Caco-2 (cell line): Measurements from ENCODE around the gene NEK2. TPM values are rescaled to one million over a fixed set of nuclear protein-coding genes. Genes with fewer than 3 reads are reported as not detected.

Experiments used
- BruUV-seq: library from RNA; stranded (reverse); fragments of 400-500 nt; replicated peaks from 2 replicates; lab custom pipeline; 2021; lab: Mats Ljungman, UMichigan
- CTCF ChIA-PET: fragments of 300-600 bp; sonication (Branson Sonifier 250); formaldehyde crosslinking; loops from one replicate; lab custom pipeline; 2022; ENCODE audit warnings: antibody characterized with exemption; lab: Charles Lee
- POLR2A ChIA-PET: fragments of 300-600 bp; sonication (Branson Sonifier 250); formaldehyde crosslinking; loops from one replicate; lab custom pipeline; 2022; ENCODE audit warnings: antibody characterized with exemption; lab: Charles Lee
- DNase-seq, 2 experiments: peaks; one replicate each; pipeline versions ENCODE4 v3.0.0 to v3.0.0-alpha.2; 2020 to 2022
- H3K27me3 ChIP-seq: replicated peaks from 2 replicates; pipeline ENCODE4 v1.6.0; 2011; ENCODE audit warnings: low read length; ENCODE audit not compliant: control insufficient read depth, insufficient read depth
- H3K36me3 ChIP-seq: 2 replicates; pipeline ENCODE4 v1.5.1; 2011; ENCODE audit warnings: low read length; ENCODE audit not compliant: control insufficient read depth, insufficient read depth
- H3K4me1 ChIP-seq: fragments of 250-450 bp; sonication (Bioruptor Pico); 2 replicates; pipeline ENCODE4 v1.5.1; 2020; ENCODE audit warnings: mild to moderate bottlenecking
- H3K4me3 ChIP-seq: 2 replicates; pipeline ENCODE4 v1.5.1; 2011; ENCODE audit warnings: low read depth, mild to moderate bottlenecking, control low read depth, low read length
- H3K9me3 ChIP-seq: fragments of 250-450 bp; sonication (Bioruptor Pico); 2 replicates; pipeline ENCODE4 v1.5.1; 2020; ENCODE audit warnings: mild to moderate bottlenecking, moderate library complexity
- H3K27ac Mint-ChIP-seq: one replicate; pipeline ENCODE4 v1.8.0; 2022; ENCODE audit warnings: mixed read lengths; ENCODE audit not compliant: unreplicated experiment
- H3K27me3 Mint-ChIP-seq: one replicate; pipeline ENCODE4 v1.8.0; 2022; ENCODE audit warnings: mixed read lengths; ENCODE audit not compliant: insufficient read depth, unreplicated experiment
- H3K36me3 Mint-ChIP-seq: one replicate; pipeline ENCODE4 v1.8.0; 2022; ENCODE audit warnings: mild to moderate bottlenecking, mixed read lengths; ENCODE audit not compliant: insufficient read depth, unreplicated experiment
- H3K4me1 Mint-ChIP-seq: one replicate; pipeline ENCODE4 v1.8.0; 2022; ENCODE audit warnings: low read depth, mixed read lengths; ENCODE audit not compliant: unreplicated experiment
- H3K4me3 Mint-ChIP-seq: one replicate; pipeline ENCODE4 v1.8.0; 2022; ENCODE audit warnings: mild to moderate bottlenecking, moderate library complexity, mixed read lengths; ENCODE audit not compliant: unreplicated experiment
- H3K9me3 Mint-ChIP-seq: one replicate; pipeline ENCODE4 v1.8.0; 2022; ENCODE audit warnings: mixed read lengths; ENCODE audit not compliant: unreplicated experiment
- intact Hi-C: fragments of 100-400 bp; cut with micrococcal nuclease; formaldehyde crosslinking; loops from one replicate; pipeline ENCODE4 v1.10.0; 2022; ENCODE audit not compliant: unreplicated experiment
- total RNA-seq: library from RNA; stranded (reverse); gene quantifications from 2 replicates; pipeline ENCODE4 v1.2.3, GENCODE V29; 2022
- TF ChIP-seq, protein P1 (sequence below), 2 experiments: fragments of 200-600 bp in 1 of 2; IDR thresholded peaks; 1 replicate in 1 of 2; 2 replicates in 1 of 2; pipeline versions ENCODE4 v1.5.1 to v1.8.0; 2011 to 2022; ENCODE audit warnings: antibody characterized with exemption in 1 of 2, control low read depth in 1 of 2, inconsistent platforms in 1 of 2, low read depth in 1 of 2, low read length in 1 of 2, mild to moderate bottlenecking in 1 of 2, moderate library complexity in 1 of 2; ENCODE audit not compliant: insufficient read depth in 1 of 2, severe bottlenecking in 1 of 2, unreplicated experiment in 1 of 2

NEK2 gene
- total RNA-seq, 1 experiment from 2014 or later = 34.7 TPM

DNA sequence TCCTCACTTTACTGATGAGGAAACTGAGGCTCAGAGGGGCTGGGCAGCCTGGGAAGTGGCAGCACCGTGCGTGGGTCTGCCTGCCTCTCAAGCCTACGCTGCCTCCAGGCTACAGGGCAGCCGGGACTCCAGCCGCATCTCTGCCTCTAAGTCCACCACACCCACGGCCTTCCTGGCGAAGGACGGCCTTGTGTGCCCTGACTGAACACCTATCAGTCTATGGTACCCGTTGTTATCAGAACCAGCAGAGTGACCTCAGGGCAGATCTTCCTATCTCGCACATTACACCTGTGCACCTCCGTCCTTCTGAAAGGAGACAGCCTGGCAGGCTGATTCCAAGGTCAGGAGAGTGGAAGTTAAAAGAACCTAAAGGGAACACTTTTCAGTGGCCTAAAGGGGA, 60.8 kb downstream of the NEK2 start:
- H3K27me3 Mint-ChIP-seq = no peaks in the 10 kb centered on the region
- POLR2A ChIA-PET = no interaction called here
- CTCF ChIA-PET = no interaction called here
- Histone ChIP-seq H3K27me3 (no peaks in the 10 kb centered on the region), H3K36me3 (no peaks in the 10 kb centered on the region), H3K4me1 (peaks cover 45% of the 10 kb centered on the region), H3K4me3 (no peak overlapping the region), H3K9me3 (no peaks in the 10 kb centered on the region)
- intact Hi-C loops = no loop called here
- no peaks in the 10 kb centered on the region for H3K36me3 Mint-ChIP-seq
- no TSS peak for BruUV-seq
- H3K4me3 Mint-ChIP-seq = no peak overlapping the region
- peaks cover 36% of the 10 kb centered on the region for H3K4me1 Mint-ChIP-seq
- TF ChIP-seq, protein P1, sequence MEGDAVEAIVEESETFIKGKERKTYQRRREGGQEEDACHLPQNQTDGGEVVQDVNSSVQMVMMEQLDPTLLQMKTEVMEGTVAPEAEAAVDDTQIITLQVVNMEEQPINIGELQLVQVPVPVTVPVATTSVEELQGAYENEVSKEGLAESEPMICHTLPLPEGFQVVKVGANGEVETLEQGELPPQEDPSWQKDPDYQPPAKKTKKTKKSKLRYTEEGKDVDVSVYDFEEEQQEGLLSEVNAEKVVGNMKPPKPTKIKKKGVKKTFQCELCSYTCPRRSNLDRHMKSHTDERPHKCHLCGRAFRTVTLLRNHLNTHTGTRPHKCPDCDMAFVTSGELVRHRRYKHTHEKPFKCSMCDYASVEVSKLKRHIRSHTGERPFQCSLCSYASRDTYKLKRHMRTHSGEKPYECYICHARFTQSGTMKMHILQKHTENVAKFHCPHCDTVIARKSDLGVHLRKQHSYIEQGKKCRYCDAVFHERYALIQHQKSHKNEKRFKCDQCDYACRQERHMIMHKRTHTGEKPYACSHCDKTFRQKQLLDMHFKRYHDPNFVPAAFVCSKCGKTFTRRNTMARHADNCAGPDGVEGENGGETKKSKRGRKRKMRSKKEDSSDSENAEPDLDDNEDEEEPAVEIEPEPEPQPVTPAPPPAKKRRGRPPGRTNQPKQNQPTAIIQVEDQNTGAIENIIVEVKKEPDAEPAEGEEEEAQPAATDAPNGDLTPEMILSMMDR (IDR thresholded peaks at IDR 0.05; ENCODE audit: insufficient read depth in 1 of 2, low read depth in 1 of 2, low read length in 1 of 2, severe bottlenecking in 1 of 2, unreplicated experiment in 1 of 2) = no peak
- no peak for DNase-seq
- H3K9me3 Mint-ChIP-seq = no peaks in the 10 kb centered on the region
- peak overlapping the region; percentile 51 for H3K27ac Mint-ChIP-seq

DNA sequence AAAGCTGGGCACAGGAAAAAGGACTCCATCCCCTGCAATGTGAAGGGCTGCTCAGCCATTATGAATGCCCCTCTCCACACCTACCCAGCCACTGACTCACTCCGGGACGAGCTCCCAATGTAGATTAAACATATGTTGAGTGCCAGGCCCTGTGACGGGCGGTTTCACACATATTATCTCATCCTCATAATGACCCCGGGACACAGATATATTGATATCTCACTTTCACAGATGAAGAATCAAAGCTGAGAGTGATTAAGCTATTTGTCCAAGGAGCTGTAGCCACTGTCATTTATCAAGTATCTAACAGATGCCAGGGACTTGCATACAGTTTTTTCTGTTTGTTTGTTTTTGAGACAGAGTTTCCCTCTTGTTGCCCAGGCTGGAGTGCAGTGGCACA, 61.5 kb downstream of the NEK2 start:
- H3K27ac Mint-ChIP-seq = peak overlapping the region; percentile 96
- H3K27me3 Mint-ChIP-seq = no peaks in the 10 kb centered on the region
- H3K4me3 ChIP-seq = no peak overlapping the region
- ChIA-PET CTCF (no interaction called here), POLR2A (no interaction called here)
- DNase-seq = no peak
- no TSS peak for BruUV-seq
- H3K36me3 Mint-ChIP-seq = no peaks in the 10 kb centered on the region
- H3K36me3 ChIP-seq = no peaks in the 10 kb centered on the region
- peaks cover 41% of the 10 kb centered on the region for H3K4me1 Mint-ChIP-seq
- no peaks in the 10 kb centered on the region for H3K27me3 ChIP-seq
- peaks cover 44% of the 10 kb centered on the region for H3K4me1 ChIP-seq
- H3K4me3 Mint-ChIP-seq = no peak overlapping the region
- TF ChIP-seq, protein P1 (IDR thresholded peaks at IDR 0.05; ENCODE audit: insufficient read depth in 1 of 2, low read depth in 1 of 2, low read length in 1 of 2, severe bottlenecking in 1 of 2, unreplicated experiment in 1 of 2) = no peak
- no peaks in the 10 kb centered on the region for H3K9me3 Mint-ChIP-seq
- H3K9me3 ChIP-seq = no peaks in the 10 kb centered on the region
- intact Hi-C loops = loop anchor here (1.0 kb wide), 1 partner anchor 11 kb away; no protein-coding TSS in a partner anchor

DNA sequence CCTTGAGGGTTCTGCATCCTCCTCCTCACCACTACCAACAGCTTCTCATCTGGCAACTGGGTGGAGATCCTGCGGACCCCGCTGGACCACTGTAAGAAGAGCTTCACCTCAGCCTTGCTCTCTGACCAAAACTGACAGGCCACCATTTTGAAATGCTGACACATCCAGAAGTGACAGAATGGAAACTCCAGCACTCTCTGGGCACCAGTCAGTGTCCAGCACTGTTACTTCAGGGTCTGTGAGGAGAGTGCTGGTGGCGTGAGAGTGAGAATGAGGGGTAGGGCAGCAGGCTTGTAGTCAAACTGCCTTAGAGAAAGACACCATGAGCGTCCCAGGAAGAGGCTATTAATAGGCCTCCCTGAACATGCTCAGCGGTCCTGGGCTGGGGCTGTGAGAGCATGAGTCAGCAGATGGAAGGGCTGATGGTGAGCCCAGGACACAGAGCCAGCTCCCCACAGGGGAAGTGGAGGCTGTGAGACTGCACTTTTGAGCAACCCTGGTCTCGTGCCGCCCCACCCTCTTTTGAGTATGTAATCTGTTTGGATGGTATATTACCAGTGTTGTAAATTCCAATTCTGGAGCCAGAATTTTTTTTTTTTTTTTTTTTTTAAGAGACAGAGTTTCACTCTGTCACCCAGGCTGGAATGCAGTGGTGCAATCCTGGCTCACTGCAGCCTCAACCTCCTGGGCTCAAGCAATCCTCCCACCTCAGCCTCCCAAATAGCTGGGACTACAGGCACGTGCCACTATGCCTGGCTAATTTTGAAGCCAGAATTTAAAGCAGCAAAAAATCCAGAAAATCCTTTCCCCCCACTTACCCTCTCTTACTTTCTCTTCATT, 62.1 kb downstream of the NEK2 start:
- H3K27me3 Mint-ChIP-seq = no peaks in the 10 kb centered on the region
- intact Hi-C loops = loop anchor here (1.0 kb wide), 1 partner anchor 10 kb away; no protein-coding TSS in a partner anchor
- DNase-seq = peak; percentile 81 to 90
- Histone ChIP-seq H3K27me3 (no peaks in the 10 kb centered on the region), H3K9me3 (no peaks in the 10 kb centered on the region), H3K4me1 (peaks cover 46% of the 10 kb centered on the region), H3K4me3 (no peak overlapping the region), H3K36me3 (no peaks in the 10 kb centered on the region)
- peaks cover 41% of the 10 kb centered on the region for H3K4me1 Mint-ChIP-seq
- ChIA-PET POLR2A (no interaction called here), CTCF (interaction anchor here (0.6 to 1.1 kb wide), 3 partner anchors 12 to 318 kb away, joined by 3 to 6 read pairs (median 6); no protein-coding TSS in a partner anchor)
- BruUV-seq = TSS peak; percentile 53
- no peaks in the 10 kb centered on the region for H3K36me3 Mint-ChIP-seq
- no peaks in the 10 kb centered on the region for H3K9me3 Mint-ChIP-seq
- no peak overlapping the region for H3K4me3 Mint-ChIP-seq
- TF ChIP-seq, protein P1 (IDR thresholded peaks at IDR 0.05; ENCODE audit: insufficient read depth in 1 of 2, low read depth in 1 of 2, low read length in 1 of 2, severe bottlenecking in 1 of 2, unreplicated experiment in 1 of 2) = no peak
- H3K27ac Mint-ChIP-seq = peak overlapping the region; percentile 96
